NCI-H524 treated with DMSO at 0.1 percent for 48 hours (cell line): ENCODE data around the gene KCNK4.
"Not testable (repeated sequence)": the region's sequence is repeated elsewhere in the genome, so short reads cannot be mapped to it uniquely, and the experiment has no call there.

Experiments
- DNase-seq: peaks from one replicate; lab custom pipeline; 2025; lab: John Stamatoyannopoulos, UW

KCNK4 gene

DNA sequence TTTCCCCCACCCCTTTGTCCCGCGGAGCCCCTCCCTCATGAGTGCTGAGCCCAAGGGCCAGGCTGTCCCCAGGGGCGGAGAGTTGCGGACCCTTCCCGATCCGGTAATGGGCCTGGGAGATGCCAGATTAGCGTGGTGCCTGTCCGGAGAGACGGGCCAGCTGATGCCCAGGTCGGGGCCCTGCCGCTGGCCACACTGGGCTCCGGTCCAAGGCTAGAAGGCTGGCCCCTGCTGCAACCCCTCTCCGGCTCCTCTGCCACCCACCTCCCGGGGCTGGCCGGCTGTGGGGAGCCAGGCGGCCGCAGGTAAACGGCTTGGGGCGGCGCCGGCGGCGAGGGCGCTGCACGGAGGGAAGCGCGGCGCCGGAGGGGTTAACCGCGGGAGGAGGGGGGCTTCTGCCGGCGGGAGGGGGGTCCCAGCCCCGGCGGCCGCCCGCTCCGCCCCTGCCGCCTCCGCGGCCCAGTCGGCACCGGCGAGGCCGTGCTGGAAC is at the start of gene KCNK4:
TSS of gene KCNK4 (plus strand) at position 41 of the 490 bp plus-strand sequence. CDS start 1,717 bp downstream, outside the sequence.
- no peak for DNase-seq

GRCh38 chr11:64241491-64242374 is 49.4 kb upstream of the KCNK4 start:
- peak; percentile 82 for DNase-seq

DNA sequence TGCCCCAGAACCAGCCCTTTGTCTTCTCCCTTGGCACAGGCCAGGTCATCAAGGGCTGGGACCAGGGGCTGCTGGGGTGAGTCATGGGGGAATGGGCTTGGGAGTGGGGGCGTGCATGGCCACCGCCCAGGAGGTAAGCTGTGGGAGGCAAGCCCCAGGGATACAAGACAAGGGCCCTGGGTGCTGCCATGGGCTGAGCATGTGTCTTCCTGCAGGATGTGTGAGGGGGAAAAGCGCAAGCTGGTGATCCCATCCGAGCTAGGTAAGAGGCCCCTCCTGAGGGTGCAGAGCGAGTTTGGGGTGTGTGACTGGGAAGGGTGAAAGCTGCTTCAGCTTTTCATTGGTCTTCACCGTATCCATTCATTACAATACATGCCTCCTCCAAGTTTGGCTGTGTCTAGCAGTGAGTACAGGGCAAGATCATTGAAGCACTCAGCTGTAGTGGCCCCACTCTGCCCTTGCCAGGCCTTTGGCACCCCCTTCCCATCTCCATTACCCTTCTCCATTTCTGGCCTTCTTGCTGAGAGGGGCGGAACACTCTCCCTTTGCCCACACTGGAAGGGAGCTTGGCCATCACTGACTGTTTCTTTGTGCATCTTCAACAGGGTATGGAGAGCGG is 47.8 kb upstream of the KCNK4 start:
- no peak for DNase-seq

DNA sequence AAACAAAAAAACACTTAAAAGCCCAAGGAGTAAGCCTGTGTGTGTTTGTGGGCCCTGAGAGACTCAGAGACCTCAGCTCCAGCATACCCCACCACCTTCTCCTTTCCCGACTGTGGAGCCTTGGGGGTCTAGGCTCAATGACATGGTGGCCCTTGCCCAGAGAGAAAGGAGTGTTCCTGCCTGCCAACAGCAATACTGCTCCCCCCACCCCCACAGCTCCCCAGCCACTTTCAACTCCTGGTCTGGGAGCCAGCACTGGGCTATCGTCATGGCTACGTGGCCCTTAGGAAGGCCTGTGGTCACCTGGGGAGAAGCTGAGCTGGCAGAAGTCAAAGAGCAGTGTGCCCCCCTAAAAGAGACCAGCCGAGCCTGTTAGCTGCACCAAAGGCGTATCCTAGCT is 47.0 kb upstream of the KCNK4 start:
- no peak for DNase-seq

- no peak for DNase-seq
These were observed 46.1 kb upstream of the KCNK4 start for GRCh38 chr11:64244966-64245365.

DNA sequence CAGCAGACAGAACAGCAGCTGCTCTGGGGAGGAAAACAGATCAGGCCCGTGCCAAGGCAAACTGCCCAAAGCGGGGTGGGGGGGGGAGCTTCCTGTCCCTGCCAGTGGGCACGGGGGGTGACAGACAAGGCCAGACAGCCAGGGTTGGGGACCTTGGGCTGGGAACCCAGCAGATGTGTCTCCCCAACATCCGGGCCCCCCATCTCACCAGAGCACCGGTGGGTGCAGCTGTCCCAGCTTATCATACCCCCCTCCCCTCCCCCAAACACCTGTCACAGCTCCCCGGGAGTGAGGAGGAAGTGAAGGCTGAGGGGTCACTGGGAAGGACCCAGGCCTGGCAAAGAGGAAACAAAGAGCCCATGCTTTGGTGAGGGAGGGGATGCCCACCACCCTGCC is 45.7 kb upstream of the KCNK4 start:
- DNase-seq: no peak

- no peak for DNase-seq
These were observed 45.1 kb upstream of the KCNK4 start for GRCh38 chr11:64245797-64246620.

- not testable (repeated sequence) for DNase-seq
These were observed 44.6 kb upstream of the KCNK4 start for GRCh38 chr11:64246621-64246870.

DNA sequence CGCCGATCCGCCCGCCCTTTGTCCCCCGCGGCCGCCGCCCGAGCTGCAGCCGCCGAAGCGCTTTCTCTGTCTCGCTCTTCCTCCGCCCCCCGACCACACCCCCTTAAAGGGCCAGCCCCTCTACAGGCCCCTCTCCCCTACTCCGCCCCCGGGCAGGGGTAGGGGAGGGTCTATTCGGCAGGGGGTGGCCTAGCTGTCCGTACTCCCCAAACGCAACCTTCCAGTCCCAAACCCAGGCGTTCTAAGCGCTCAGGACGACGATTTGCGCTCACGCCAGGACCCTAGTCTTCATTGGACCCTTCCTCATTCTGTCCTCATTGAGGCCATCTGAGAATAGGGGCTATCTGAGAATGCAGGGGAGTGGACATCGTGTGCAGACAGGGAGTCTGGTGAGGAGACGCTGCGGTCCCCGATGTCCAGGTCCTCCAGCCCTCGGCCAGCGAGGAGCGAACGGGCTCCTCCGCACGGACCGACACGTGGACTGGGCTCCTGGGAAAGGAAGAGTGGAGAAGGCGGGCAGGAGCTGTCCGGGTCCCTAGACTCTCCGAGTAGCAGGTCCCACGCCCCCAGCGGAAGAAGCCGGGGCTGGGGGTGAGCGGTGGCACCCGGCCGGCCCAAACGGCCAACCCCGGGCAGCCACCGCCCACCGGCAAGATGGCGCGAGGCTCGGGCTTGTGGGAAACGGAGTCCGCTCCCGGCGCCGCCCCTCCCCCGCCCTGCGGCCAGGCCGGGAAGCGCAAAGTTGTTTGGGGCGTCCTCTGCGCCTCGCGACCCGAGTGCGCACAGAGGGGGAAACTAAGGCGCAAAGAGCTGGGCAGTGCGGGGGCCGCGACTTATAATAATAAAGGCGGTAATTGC is 44.0 kb upstream of the KCNK4 start, which contains the start of gene PPP1R14B:
TSS of gene PPP1R14B (minus strand) at position 73 of the 858 bp plus-strand sequence. CDS start 270 bp downstream, outside the sequence.
- peak; percentile 21 for DNase-seq

- DNase-seq: no peak
These were observed 43.2 kb upstream of the KCNK4 start for GRCh38 chr11:64247729-64248531.

DNA sequence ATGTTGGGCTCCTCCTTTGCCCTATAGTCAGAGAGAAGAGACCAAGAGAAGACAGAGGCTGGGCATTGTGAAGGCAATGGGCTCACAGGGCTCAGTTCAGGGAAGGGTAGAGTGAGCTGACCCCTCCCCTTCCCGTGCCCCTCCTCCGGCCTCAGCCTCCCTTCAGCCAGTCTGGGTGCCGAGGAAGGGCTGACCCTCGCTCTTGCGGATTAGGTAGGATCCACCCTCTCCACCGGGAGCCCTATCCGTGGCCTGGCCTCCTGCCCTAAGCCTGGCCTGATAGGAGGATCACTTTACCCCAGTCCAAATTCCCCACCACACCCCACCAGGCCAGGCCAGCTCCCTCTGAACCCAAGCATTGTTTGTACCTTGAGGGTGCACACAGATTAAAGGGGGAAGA is 42.5 kb upstream of the KCNK4 start:
- no peak for DNase-seq

- no peak for DNase-seq
These were observed 42.1 kb upstream of the KCNK4 start for GRCh38 chr11:64249038-64249437.

DNA sequence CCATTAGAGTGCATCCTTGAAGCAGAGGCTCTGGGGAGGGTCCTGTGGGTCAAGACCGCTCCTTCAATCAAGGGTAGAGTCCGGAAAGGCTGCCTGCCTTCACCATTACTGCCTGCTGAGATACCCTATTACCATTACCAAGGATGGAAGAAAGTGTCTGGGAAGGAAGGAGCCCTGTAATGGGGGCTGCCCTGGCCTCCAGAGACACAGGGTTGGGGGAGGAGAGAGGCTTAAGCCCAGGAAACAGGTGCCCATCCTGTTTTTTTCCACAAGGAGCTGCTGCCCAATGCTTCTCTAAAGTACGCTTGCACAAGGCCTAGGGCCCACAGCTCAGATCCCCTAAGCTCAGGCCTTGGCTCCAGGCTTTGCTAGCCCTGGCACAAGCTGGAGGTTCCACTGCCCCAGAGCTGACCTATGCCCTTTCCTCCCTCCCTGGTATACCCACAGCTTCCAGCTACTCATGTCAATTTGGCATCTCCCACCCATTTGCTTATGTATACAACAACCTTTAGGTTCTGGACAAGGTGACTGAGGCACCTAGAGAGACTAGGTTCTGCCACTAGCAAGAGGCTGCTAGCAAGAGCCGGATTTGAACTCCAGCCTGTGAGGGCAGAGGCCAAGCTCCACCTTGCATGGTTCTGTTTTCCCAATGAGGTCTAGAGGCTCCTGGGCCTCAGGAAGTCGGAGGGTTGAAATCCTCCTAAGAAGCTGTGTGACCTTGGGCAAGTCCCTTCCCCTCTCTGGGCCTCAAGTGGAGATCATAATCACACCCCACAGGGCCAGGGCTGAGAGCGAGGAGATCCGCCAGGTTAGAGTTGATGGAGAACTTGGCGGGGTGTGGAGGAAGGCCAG is 41.3 kb upstream of the KCNK4 start:
- no peak for DNase-seq

GRCh38 chr11:64250415-64251015 is 40.6 kb upstream of the KCNK4 start:
- peak; percentile 6 for DNase-seq

- no peak for DNase-seq
These were observed 39.9 kb upstream of the KCNK4 start, which contains the start of gene PLCB3 for GRCh38 chr11:64251016-64251752. Gene PLCB3, plus strand, starts transcription at chr11:64251530. Its CDS starts 120 bp downstream, at chr11:64251650.

GRCh38 chr11:64251753-64252002 is 39.4 kb upstream of the KCNK4 start:
- DNase-seq: no peak

DNA sequence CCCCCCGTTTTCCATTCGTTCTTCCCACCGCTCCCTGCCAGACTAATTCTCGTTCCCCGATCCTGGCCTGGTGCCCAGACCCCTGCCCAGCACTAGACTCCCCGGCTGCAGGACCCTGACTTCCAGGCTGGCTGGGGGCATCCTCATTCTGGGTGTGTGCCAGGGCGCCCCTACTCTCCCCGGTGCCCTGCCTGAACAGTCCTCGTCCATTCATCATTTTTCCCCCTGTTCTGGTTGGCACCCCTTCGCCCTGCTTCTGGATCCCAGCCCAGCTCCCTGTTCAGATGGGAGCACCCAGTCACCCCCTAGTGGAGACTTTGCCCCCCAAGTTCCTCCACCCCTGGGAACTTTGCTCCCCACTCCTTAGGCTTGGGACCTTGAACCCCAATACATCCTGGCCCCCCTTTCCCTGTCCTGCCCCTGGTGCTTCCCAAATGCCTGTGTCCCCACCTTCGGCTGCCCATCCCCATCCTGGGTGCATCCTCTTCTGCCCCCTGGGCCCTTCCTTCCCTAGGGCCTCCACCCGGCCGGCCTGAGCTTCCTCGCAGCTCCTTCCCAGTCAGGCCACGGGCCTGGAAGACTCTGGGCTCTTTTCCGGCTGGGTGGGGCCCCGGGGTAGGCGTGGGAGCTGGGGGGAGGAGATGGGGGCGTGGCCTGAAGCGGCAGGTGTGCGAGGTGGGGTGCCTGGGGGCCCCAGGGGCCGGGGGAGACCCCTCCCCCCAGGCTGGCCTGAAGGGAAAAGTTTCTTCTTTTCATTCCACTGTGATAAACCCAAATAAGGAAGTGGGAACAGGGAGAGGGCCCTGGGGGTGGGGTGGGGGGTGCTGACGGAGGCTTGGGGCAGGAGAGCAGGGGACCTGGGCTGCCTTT is 38.9 kb upstream of the KCNK4 start:
- no peak for DNase-seq

DNA sequence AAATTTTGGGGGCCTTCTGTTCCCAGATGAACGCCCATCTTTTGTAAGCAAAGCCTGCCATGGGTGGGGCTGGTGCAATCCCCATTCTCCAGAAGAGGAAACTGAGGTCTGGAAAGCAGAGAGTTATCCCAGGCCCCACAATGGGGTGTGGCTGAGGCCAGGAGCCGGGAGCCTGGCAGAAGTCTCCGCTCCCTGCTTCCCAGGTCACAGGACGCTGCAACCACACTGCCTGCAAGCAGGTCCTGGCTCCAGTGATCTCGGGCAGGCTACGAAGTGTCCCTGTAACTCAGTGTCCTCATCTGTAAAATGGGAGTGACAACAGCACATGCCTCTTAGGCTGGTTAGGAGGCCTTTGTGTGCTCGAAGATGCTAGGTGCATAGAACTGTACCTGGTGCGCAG is 38.1 kb upstream of the KCNK4 start:
- DNase-seq: no peak
